ENCODE results near the gene MRPL39.

- TF ChIP-seq, protein P1, sequence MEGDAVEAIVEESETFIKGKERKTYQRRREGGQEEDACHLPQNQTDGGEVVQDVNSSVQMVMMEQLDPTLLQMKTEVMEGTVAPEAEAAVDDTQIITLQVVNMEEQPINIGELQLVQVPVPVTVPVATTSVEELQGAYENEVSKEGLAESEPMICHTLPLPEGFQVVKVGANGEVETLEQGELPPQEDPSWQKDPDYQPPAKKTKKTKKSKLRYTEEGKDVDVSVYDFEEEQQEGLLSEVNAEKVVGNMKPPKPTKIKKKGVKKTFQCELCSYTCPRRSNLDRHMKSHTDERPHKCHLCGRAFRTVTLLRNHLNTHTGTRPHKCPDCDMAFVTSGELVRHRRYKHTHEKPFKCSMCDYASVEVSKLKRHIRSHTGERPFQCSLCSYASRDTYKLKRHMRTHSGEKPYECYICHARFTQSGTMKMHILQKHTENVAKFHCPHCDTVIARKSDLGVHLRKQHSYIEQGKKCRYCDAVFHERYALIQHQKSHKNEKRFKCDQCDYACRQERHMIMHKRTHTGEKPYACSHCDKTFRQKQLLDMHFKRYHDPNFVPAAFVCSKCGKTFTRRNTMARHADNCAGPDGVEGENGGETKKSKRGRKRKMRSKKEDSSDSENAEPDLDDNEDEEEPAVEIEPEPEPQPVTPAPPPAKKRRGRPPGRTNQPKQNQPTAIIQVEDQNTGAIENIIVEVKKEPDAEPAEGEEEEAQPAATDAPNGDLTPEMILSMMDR (IDR thresholded peaks at IDR 0.05; ENCODE audit: low read length): no peak
- TF ChIP-seq EZH2 (optimal IDR thresholded peaks at IDR 0.05; ENCODE audit: low read depth, low read length) (no peak), EZH2phosphoT487 (IDR thresholded peaks at IDR 0.05; ENCODE audit: low read length) (no peak)
Observed at GRCh38 chr21:25560891-25561290, 46.4 kb downstream of the MRPL39 start.
